Activated CD4-positive, alpha-beta T cell treated with anti-CD3 and anti-CD28 coated beads, Interleukin-2, amount 10 ng/mL, durations not matched to agents 24 days and 14 days (primary cell): Measurements from ENCODE around the gene RERE. TPM values are rescaled to one million over a fixed set of nuclear protein-coding genes. Genes with fewer than 3 reads are reported as not detected.
A peak's percentile ranks its signal among the peaks of the same experiment; 100 is the strongest.

ENCODE experiments used
- DNase-seq: peaks from one replicate; pipeline ENCODE4 v3.0.0; 2022
- H3K27ac Mint-ChIP-seq: one replicate; pipeline ENCODE4 v1.8.0; 2022; ENCODE audit warnings: mild to moderate bottlenecking, mixed read lengths
- H3K27me3 Mint-ChIP-seq: one replicate; pipeline ENCODE4 v1.8.0; 2022; ENCODE audit warnings: mixed read lengths
- H3K36me3 Mint-ChIP-seq: one replicate; pipeline ENCODE4 v1.8.0; 2022; ENCODE audit warnings: low read depth, mild to moderate bottlenecking, mixed read lengths
- H3K4me1 Mint-ChIP-seq: one replicate; pipeline ENCODE4 v1.8.0; 2021; ENCODE audit warnings: mixed read lengths
- H3K4me3 Mint-ChIP-seq: one replicate; pipeline ENCODE4 v1.8.0; 2022; ENCODE audit warnings: mild to moderate bottlenecking, moderate library complexity, mixed read lengths
- H3K9me3 Mint-ChIP-seq: one replicate; pipeline ENCODE4 v1.8.0; 2021; ENCODE audit warnings: mixed read lengths
- intact Hi-C: fragments of 100-400 bp; cut with micrococcal nuclease; formaldehyde crosslinking; loops from one replicate; pipeline ENCODE4 v1.15.1; 2023
- total RNA-seq: library from RNA; stranded (reverse); gene quantifications from 2 replicates; pipeline ENCODE4 v1.2.3, GENCODE V29; 2022

RERE gene
- total RNA-seq, 1 donor from 2014 or later = 85.6 TPM

DNA sequence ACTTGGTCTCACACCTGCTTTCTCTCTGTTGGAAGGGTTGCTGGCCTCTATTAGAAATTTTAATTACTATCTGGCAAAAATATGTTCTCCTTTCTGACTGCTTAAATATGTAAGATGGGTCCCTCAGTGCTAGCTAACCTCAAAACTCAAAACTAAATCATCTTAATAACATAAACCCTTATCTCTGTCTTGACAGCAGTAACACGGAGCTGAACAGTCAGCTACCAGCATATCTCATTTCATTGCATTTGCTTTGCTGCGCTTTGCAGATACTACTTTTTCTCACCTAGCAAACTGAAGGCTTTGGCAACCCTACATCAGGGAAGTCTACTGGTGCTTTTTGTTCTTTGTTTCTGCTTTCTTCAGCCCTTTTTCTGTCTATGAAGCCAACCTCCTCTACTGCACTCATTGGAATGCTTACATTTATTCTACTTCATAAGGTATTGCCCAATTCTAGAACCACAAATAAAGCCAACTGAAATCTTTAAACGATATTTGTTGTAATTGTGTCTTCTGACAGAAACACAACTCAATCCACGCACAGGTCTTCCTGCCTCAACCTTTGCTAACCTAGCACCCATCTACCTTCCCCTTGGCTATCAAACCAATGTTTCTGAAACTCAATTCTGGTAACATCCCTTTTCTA lies 95.6 kb downstream of the RERE start:
- Mint-ChIP-seq H3K9me3 (no peaks in the 10 kb centered on the region), H3K4me3 (no peak overlapping the region), H3K4me1 (peaks cover 32% of the 10 kb centered on the region), H3K27me3 (no peaks in the 10 kb centered on the region), H3K36me3 (no peaks in the 10 kb centered on the region), H3K27ac (no peak overlapping the region)
- DNase-seq = no peak
- intact Hi-C loops = no loop called here

DNA sequence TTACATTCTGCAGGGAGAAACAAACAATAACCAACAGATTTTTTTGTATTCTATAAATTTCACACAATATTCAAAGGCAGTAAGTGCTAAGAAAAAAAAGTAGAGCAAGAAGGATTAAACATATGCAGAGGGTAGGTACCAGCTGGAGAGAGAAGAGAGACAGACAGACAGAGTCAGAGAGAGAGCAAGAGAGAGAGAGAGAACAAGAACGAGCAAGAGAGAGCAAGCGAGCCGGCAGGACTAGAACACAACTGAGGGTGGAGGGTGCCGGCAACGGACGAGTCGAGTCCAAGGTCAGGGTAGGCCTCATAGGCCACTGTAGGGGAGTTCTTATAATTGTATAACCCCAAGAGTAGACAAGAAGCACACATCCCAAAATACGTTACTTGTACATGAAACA lies 97.1 kb downstream of the RERE start:
- H3K27me3 Mint-ChIP-seq = no peaks in the 10 kb centered on the region
- intact Hi-C loops = no loop called here
- DNase-seq = no peak
- H3K36me3 Mint-ChIP-seq = no peaks in the 10 kb centered on the region
- H3K9me3 Mint-ChIP-seq = no peaks in the 10 kb centered on the region
- no peak overlapping the region for H3K27ac Mint-ChIP-seq
- no peak overlapping the region for H3K4me3 Mint-ChIP-seq
- H3K4me1 Mint-ChIP-seq = peaks cover 28% of the 10 kb centered on the region

GRCh38 chr1:8718850-8719361 lies 98.5 kb downstream of the RERE start:
- Mint-ChIP-seq H3K27me3 (no peaks in the 10 kb centered on the region), H3K4me1 (peaks cover 34% of the 10 kb centered on the region), H3K36me3 (peaks cover 4% of the 10 kb centered on the region), H3K27ac (no peak overlapping the region), H3K9me3 (peaks cover 6% of the 10 kb centered on the region), H3K4me3 (no peak overlapping the region)
- intact Hi-C loops = no loop called here
- DNase-seq = no peak

DNA sequence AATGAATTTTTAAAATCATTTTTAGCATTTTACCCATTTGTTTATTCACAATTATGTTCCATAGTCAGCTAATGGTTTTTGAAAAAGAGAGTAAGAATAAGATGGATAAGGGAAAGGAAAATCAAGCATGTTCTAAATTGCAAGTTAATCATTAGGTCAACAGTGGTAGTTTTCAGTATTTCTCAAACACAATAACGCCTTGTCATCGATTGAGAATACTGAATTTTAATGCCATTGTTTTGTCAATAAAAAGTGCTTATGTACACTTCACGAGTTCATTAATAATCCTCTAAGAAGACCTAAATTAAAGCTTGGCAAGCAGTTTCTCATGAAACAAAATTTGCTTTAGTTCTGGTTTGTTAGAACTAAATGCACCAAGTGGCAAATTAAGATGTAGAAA lies 100.3 kb downstream of the RERE start:
- no peaks in the 10 kb centered on the region for H3K27me3 Mint-ChIP-seq
- H3K4me1 Mint-ChIP-seq = peaks cover 30% of the 10 kb centered on the region
- no peak for DNase-seq
- H3K36me3 Mint-ChIP-seq = peaks cover 4% of the 10 kb centered on the region
- H3K4me3 Mint-ChIP-seq = no peak overlapping the region
- no peak overlapping the region for H3K27ac Mint-ChIP-seq
- H3K9me3 Mint-ChIP-seq = peaks cover 6% of the 10 kb centered on the region
- intact Hi-C loops = no loop called here

DNA sequence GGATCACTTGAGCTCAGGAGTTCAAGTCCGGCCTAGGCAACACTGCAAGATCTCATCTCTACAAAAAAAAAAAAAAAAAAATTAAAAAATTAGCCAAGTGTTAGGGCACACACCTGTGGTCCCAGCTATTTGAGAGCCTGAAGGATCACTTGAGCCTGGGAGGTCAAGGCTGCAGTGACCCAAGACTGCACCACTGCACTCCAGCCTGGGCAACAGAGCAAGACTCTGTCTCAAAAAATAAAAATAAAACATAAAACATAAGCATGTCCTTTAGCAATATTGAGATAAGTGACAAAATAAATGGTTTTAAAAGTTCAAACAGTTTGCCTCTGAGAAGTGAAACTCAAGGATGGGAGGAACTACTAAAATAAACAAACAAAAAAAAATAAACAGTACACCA lies 101.2 kb downstream of the RERE start:
- peaks cover 6% of the 10 kb centered on the region for H3K9me3 Mint-ChIP-seq
- DNase-seq = no peak
- H3K27ac Mint-ChIP-seq = no peak overlapping the region
- H3K4me1 Mint-ChIP-seq = peaks cover 32% of the 10 kb centered on the region
- intact Hi-C loops = no loop called here
- H3K27me3 Mint-ChIP-seq = no peaks in the 10 kb centered on the region
- H3K4me3 Mint-ChIP-seq = no peak overlapping the region
- H3K36me3 Mint-ChIP-seq = peaks cover 4% of the 10 kb centered on the region

DNA sequence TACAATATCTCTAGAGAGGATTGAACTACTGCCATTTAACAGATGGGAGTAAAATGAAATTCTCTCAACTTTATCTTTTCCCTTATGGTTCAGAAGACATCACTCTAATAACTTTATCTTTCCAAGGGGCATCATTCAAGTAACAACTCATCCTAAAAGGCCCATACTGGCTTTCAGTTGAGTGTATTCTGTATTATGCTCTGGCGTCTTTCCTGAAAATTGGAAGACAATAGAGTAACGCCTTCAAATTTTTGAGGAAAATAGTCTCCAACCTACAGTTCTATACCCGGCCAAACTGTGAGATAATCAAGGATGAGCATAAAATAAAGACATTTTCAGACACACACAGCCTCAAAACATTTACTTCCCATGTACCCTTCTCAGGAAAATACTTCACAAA lies 103.3 kb downstream of the RERE start:
- H3K27ac Mint-ChIP-seq = peak overlapping the region; percentile 48
- H3K9me3 Mint-ChIP-seq = peaks cover 6% of the 10 kb centered on the region
- peak overlapping the region; percentile 15 for H3K4me3 Mint-ChIP-seq
- H3K27me3 Mint-ChIP-seq = no peaks in the 10 kb centered on the region
- peaks cover 4% of the 10 kb centered on the region for H3K36me3 Mint-ChIP-seq
- DNase-seq = no peak
- intact Hi-C loops = no loop called here
- H3K4me1 Mint-ChIP-seq = peaks cover 33% of the 10 kb centered on the region

DNA sequence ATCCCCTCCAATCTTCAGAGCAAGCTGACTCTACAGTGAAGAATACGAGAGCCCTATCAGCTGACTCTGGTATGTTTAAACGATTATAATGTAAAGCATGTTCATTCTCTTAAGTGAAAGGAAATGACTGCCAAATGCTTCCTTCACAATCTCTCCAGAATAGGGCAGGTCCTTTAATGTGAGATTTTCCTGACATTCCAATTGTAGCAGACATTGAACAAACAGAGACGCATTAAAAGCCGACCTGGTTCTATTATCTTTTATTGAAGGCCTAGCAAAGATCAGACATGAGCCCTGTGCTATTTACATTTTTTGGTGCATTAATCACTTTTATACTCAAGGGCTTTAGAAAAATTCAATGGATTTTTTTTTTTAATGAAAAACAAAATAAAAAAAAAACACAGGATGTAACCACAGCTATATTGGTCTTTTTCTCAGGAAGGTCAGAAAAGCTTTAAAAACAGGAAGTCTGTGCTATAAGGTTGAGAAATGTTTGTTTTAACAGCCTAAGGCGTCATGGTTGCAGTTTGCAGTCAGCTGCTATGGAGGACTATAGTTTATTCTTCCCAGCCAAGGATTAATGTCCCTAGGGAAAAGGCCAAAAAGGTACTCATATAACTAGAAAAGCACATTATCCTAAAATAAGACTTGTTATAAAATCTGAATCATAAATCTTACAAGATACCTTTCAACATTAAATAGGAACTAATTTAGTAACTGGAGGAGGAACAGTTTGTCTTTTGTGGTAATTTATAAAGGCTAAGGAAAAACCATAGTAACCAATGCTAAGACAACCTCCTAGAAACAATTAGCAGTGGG lies 104.8 kb downstream of the RERE start:
- peaks cover 20% of the 10 kb centered on the region for H3K4me1 Mint-ChIP-seq
- peak overlapping the region; percentile 83 for H3K27ac Mint-ChIP-seq
- H3K4me3 Mint-ChIP-seq = peak overlapping the region; percentile 76
- intact Hi-C loops = no loop called here
- H3K9me3 Mint-ChIP-seq = peaks cover 6% of the 10 kb centered on the region
- H3K36me3 Mint-ChIP-seq = peaks cover 6% of the 10 kb centered on the region
- no peaks in the 10 kb centered on the region for H3K27me3 Mint-ChIP-seq
- no peak for DNase-seq

DNA sequence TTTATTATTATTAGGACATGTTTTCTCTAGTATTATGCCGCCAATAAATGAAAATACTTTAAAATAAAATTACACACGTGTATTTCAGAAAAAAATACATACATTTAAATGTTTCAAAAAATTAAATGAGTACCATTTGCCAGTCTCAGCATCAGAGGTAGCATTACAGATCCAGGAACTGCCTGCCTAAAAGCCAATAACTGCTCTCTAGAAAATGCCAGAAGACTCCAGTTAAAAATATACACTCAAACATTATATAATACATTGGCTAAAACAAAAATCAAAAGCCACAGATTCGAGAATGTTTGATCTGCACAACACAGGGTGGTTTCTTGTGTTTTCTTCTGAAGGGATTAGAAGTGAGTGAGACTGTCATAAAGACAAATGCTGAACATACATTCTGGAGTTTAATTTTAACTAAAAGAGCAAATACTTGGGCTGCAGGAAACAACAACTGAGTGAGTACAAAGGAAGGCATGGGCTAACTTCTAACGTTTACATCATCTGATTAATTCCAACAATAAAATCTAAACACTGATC lies 105.5 kb downstream of the RERE start:
- Mint-ChIP-seq H3K36me3 (peaks cover 6% of the 10 kb centered on the region), H3K4me3 (peak overlapping the region; percentile 76), H3K9me3 (peaks cover 6% of the 10 kb centered on the region), H3K27me3 (no peaks in the 10 kb centered on the region), H3K27ac (peak overlapping the region; percentile 83), H3K4me1 (peaks cover 20% of the 10 kb centered on the region)
- intact Hi-C loops = no loop called here
- no peak for DNase-seq

GRCh38 chr1:8711151-8711550 lies 106.3 kb downstream of the RERE start:
- Mint-ChIP-seq H3K36me3 (peaks cover 6% of the 10 kb centered on the region), H3K27me3 (no peaks in the 10 kb centered on the region), H3K4me1 (peaks cover 23% of the 10 kb centered on the region), H3K9me3 (peaks cover 6% of the 10 kb centered on the region), H3K4me3 (no peak overlapping the region), H3K27ac (no peak overlapping the region)
- no peak for DNase-seq
- intact Hi-C loops = no loop called here

- Mint-ChIP-seq H3K4me1 (peaks cover 29% of the 10 kb centered on the region), H3K27ac (no peak overlapping the region), H3K9me3 (no peaks in the 10 kb centered on the region), H3K36me3 (peaks cover 5% of the 10 kb centered on the region), H3K4me3 (no peak overlapping the region), H3K27me3 (peaks cover 5% of the 10 kb centered on the region)
- intact Hi-C loops = no loop called here
- no peak for DNase-seq
These were observed 109.2 kb downstream of the RERE start for GRCh38 chr1:8708259-8708658.

DNA sequence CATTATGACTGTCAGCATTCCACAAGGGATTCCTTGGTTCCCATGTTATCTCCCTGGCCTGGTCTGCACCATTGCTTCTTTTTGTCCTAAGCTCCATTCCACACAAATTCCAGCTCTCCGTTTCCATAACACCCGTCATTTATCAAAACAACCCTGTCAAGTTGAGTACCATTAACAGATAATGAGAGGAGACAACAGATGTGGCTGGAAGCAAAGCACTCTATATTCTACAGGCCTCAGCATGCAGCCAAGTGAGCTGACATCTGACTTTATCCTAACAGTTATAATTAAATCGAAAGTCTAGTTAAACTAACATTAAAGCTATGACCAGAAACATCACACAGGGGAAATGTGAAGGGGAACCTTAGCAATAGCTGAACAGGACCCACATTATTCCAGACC lies 110.4 kb downstream of the RERE start:
- Mint-ChIP-seq H3K27ac (no peak overlapping the region), H3K36me3 (peaks cover 8% of the 10 kb centered on the region), H3K4me3 (no peak overlapping the region), H3K9me3 (no peaks in the 10 kb centered on the region), H3K27me3 (peaks cover 5% of the 10 kb centered on the region), H3K4me1 (peaks cover 25% of the 10 kb centered on the region)
- DNase-seq = no peak
- intact Hi-C loops = no loop called here

DNA sequence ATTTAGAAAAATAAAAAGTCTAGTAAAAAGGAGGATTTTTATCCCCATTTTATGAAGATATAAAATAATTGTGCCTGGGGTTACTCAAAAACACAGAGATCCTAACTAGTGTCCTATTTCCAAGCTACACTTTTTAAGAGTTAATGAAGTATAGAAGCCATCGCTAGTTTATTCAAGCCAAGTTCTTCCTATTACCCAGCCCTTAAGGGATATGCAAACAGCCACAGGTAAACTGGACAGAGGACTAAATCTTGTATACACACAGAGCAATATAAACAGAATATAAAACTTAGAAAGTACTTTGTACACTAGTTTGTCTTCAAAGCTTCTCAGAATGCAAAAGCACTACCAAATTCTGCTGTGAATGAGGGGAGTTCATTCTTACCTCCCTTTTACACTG lies 111.1 kb downstream of the RERE start:
- intact Hi-C loops = no loop called here
- DNase-seq = no peak
- Mint-ChIP-seq H3K27ac (no peak overlapping the region), H3K4me3 (no peak overlapping the region), H3K36me3 (peaks cover 10% of the 10 kb centered on the region), H3K4me1 (peaks cover 26% of the 10 kb centered on the region), H3K27me3 (peaks cover 5% of the 10 kb centered on the region), H3K9me3 (no peaks in the 10 kb centered on the region)

GRCh38 chr1:8704866-8705506 lies 112.5 kb downstream of the RERE start:
- Mint-ChIP-seq H3K4me3 (no peak overlapping the region), H3K36me3 (peaks cover 10% of the 10 kb centered on the region), H3K27ac (peak overlapping the region; percentile 52), H3K27me3 (peaks cover 5% of the 10 kb centered on the region), H3K4me1 (peaks cover 30% of the 10 kb centered on the region), H3K9me3 (no peaks in the 10 kb centered on the region)
- no peak for DNase-seq
- intact Hi-C loops = loop anchor here (5.0 kb wide), 3 partner anchors 112 to 283 kb away; partner anchors contain the start of genes ENO1 and RERE
